ENCODE measurements around the gene TNNT2. TPM values are rescaled to one million over a fixed set of nuclear protein-coding genes. Genes with fewer than 3 reads are reported as not detected.

TNNT2 gene
- total and polyA plus RNA-seq, 2 of the 8 experiments (the other 6 are each of a cell fraction or from before 2014, with no cell fraction given), result 3.1 to 21.0 TPM

DNA sequence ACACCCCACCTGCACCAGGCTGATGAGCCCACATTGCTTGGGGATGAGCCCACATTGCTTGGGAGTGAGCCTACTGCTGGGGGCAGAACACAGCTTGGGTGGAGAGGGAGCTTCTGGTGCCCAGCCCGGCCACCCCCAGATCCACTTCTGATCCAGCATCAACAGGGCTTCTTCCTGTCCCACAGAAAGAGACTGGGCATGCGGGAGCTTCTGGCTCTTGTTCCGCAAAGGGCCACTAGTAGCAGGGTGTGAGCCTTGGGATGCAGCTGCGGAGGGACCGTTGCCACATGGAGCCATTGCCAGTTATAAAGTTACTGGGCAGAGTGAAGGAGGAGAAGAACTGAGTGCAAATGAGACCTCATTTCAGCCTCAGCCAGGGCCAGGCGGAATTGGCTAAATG is 57.8 kb downstream of the TNNT2 start:
- Histone ChIP-seq H3K79me2 (ENCODE audit: control insufficient read depth in 1 of 2, insufficient read depth in 2 of 2, low read length in 2 of 2) (no peaks in the 10 kb centered on the region), H3K14ac (ENCODE audit: insufficient read length) (no peak overlapping the region), H4K20me1 (replicated peaks in 1 of 2; ENCODE audit: control insufficient read depth in 1 of 2, insufficient read depth in 2 of 2, low read length in 2 of 2) (no peaks in the 10 kb centered on the region), H3K18ac (ENCODE audit: extremely low read depth, low read length) (no peak overlapping the region), H3K4me2 (ENCODE audit: insufficient read depth in 1 of 2, low read depth in 2 of 2, low read length in 2 of 2) (no peak overlapping the region), H3K27ac (ENCODE audit: low read depth, low read length) (no peak overlapping the region), H3K23ac (ENCODE audit: insufficient read length) (no peak overlapping the region), H4K91ac (replicated peaks; ENCODE audit: insufficient read length, low read length) (no peak overlapping the region), H2BK15ac (ENCODE audit: low read length) (no peak overlapping the region), H3K79me1 (ENCODE audit: low read depth, low read length) (no peaks in the 10 kb centered on the region), H3K4me1 (replicated peaks in 1 of 4; ENCODE audit: control insufficient read depth in 3 of 4, insufficient read depth in 4 of 4, low read length in 3 of 4) (no peaks in the 10 kb centered on the region), H2BK12ac (ENCODE audit: low read depth, low read length) (no peak overlapping the region), H2BK120ac (replicated peaks; ENCODE audit: low read depth, low read length) (no peak overlapping the region), H3K27me3 (replicated peaks in 1 of 4; ENCODE audit: control insufficient read depth in 3 of 4, extremely low read depth in 1 of 4, insufficient read depth in 3 of 4, low read length in 3 of 4) (no peaks in the 10 kb centered on the region; a peak in 1 of 7 replicates), H4K8ac (ENCODE audit: extremely low read depth, insufficient read depth, low read length) (no peak overlapping the region), H3K36me3 (ENCODE audit: control insufficient read depth in 2 of 4, insufficient read depth in 4 of 4, low read length in 3 of 4) (no peaks in the 10 kb centered on the region), H3K9ac (replicated peaks in 1 of 4; ENCODE audit: extremely low read depth in 1 of 4, low read depth in 3 of 4, low read length in 3 of 4) (no peak overlapping the region), H3K4me3 (ENCODE audit: extremely low read depth in 1 of 4, insufficient read depth in 2 of 4, low read depth in 3 of 4, low read length in 4 of 4) (no peak overlapping the region), H3K9me3 (ENCODE audit: insufficient read depth in 2 of 2, low read depth in 1 of 2, low read length in 1 of 2) (no peaks in the 10 kb centered on the region), H2BK20ac (ENCODE audit: low read length) (no peak overlapping the region), H2AFZ (ENCODE audit: low read length) (no peak overlapping the region), H3K4ac (replicated peaks; ENCODE audit: insufficient read length, low read depth, low read length) (no peak overlapping the region), H2BK5ac (ENCODE audit: low read depth, low read length) (no peak overlapping the region), H2AK5ac (ENCODE audit: low read depth, low read length) (no peak overlapping the region), H4K5ac (ENCODE audit: insufficient read length, low read depth, low read length) (no peak overlapping the region), H3K23me2 (ENCODE audit: low read depth, low read length) (no peaks in the 10 kb centered on the region; the same call in 1 of the 2 replicates), H3K56ac (replicated peaks; ENCODE audit: insufficient read length, low read depth, low read length) (no peak overlapping the region)
- 94% methylated on average over 5 of the region's 6 CpGs; no CpG with 5 or more reads in 1 of the 2 experiments for WGBS, 2 experiments (ENCODE audit: extremely low coverage in 1 of 2, insufficient coverage in 1 of 2, insufficient read length in 1 of 2, insufficient replicate concordance in 2 of 2, low coverage in 1 of 2, low lambda C conversion rate in 2 of 2, missing lambda C conversion rate in 1 of 2)
- no peak for TF ChIP-seq TAF1 (IDR thresholded peaks at IDR 0.05; ENCODE audit: low read depth, low read length)
- TF ChIP-seq POLR2A (IDR thresholded peaks at IDR 0.05; ENCODE audit: control extremely low read depth in 1 of 2, low read depth in 2 of 2, low read length in 2 of 2), result no peak
- TF ChIP-seq, protein P1, sequence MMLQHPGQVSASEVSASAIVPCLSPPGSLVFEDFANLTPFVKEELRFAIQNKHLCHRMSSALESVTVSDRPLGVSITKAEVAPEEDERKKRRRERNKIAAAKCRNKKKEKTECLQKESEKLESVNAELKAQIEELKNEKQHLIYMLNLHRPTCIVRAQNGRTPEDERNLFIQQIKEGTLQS (IDR thresholded peaks at IDR 0.05; ENCODE audit: insufficient read depth, low read depth, low read length), result no peak
- TF ChIP-seq PHF8 (conservative IDR thresholded peaks at IDR 0.05; ENCODE audit: low read depth, low read length), result no peak
- no peak for TF ChIP-seq NRF1 (IDR thresholded peaks at IDR 0.05; ENCODE audit: low read depth, low read length)
- TF ChIP-seq CBX5 (IDR thresholded peaks at IDR 0.05; ENCODE audit: low read depth, low read length), result no peak
- no peak for TF ChIP-seq BACH1 (IDR thresholded peaks at IDR 0.05; ENCODE audit: low read length)
- TF ChIP-seq KDM1A (IDR thresholded peaks at IDR 0.05; ENCODE audit: borderline replicate concordance, low read length), result no peak
- TF ChIP-seq YY1 (IDR thresholded peaks at IDR 0.05; ENCODE audit: low read depth, low read length), result no peak
- TF ChIP-seq TEAD4 (IDR thresholded peaks at IDR 0.05; ENCODE audit: low read depth, low read length), result no peak
- DNase-seq (ENCODE audit: low read depth in 1 of 2, low spot score in 2 of 2) (no peak), FAIRE-seq (no peak)
- POLR2A ChIA-PET (ENCODE audit: partially characterized antibody), result no interaction called here
- CTCF ChIA-PET (ENCODE audit: partially characterized antibody), result interaction anchor here (0.9 to 13.6 kb wide), 10 partner anchors 10 to 75 kb away, joined by 3 to 151 read pairs (median 4); no protein-coding TSS in a partner anchor

Data from H1 (cell line).